Measurements from ENCODE around the gene TAPBPL. TPM values are rescaled to one million over a fixed set of nuclear protein-coding genes. Genes with fewer than 3 reads are reported as not detected.

The TAPBPL gene
- total and polyA plus RNA-seq, 2 of the 13 experiments (the other 11 are each of a cell fraction or from before 2014, with no cell fraction given): 10.0 to 14.5 TPM

DNA sequence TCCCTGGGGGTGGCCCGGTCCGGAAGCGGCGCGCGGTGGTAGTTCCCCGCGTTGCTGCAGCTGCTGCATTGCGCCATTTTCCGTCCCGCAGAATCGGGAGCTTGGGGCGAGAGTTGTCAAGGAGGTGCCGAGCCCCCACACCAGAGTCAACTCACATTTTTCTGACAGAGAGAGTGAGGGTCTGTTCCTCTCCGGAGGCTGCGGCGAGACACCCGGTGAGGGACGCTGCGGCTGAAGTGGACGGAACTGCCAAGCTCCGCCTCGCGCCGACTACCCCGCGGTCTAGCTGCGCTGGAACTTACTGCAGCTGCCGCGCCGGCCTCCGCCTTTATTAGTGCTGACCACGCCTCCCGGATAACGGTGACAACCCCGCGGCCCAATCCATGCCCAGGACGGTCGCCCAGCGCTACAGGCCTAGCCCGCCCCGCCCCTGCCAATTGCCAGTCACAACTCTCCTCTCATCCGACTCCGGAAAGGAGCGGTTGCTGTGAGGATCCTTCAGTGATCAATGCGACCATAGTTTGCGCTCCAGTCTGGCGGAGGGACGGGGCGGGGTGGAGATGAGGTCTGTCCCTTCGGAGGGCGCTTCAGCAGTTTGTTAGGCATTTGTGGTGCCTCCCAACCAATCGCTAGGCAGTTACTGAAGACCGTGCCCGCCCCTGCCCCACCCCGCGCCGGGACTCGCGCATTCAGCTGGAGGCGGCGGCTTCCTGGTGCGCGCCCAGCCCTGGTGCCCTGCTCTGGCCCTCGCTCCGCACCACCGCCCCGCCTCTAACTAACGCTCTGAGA, 18.7 kb downstream of the TAPBPL start, which contains the start of gene VAMP1 (continued):
- TF ChIP-seq MXD4 (CRISPR knock-in tag; IDR thresholded peaks at IDR 0.05) (peak; percentile 67), DBP (CRISPR knock-in tag; IDR thresholded peaks at IDR 0.05; ENCODE audit: not compliant biosample characterization) (no peak), RFX3 (CRISPR knock-in tag; IDR thresholded peaks at IDR 0.05) (peak; percentile 38; the same call in 1 of the 2 replicates), SSRP1 (CRISPR knock-in tag; IDR thresholded peaks at IDR 0.05) (no peak), RXRB (CRISPR knock-in tag; IDR thresholded peaks at IDR 0.05; ENCODE audit: borderline replicate concordance) (0 out of 2 replicates have a peak, but pooled peaks have one; percentile 19), NFATC3 (CRISPR knock-in tag; IDR thresholded peaks at IDR 0.05) (no peak), RORA (CRISPR knock-in tag; IDR thresholded peaks at IDR 0.05) (no peak), ZC3H13 (CRISPR knock-in tag; IDR thresholded peaks at IDR 0.05) (peak; percentile 94), HNRNPLL (IDR thresholded peaks at IDR 0.05; ENCODE audit: low read depth, low read length, poor library complexity, severe bottlenecking) (peak; percentile 92), CREB1 (IDR thresholded peaks at IDR 0.05) (peak; percentile 76), CREB1 (CRISPR knock-in tag; IDR thresholded peaks at IDR 0.05) (peak; percentile 67; the same call in 1 of the 2 replicates), FOSL2 (CRISPR knock-in tag; IDR thresholded peaks at IDR 0.05) (0 out of 2 replicates have a peak, but pooled peaks have one; percentile 17), TAF15 (IDR thresholded peaks at IDR 0.05; ENCODE audit: low read depth, low read length, poor library complexity, severe bottlenecking) (peak; percentile 22), ELK4 (CRISPR knock-in tag; IDR thresholded peaks at IDR 0.05; ENCODE audit: borderline replicate concordance) (no peak), MED1 (CRISPR knock-in tag; IDR thresholded peaks at IDR 0.05) (peak; percentile 59), ZNF704 (CRISPR knock-in tag; IDR thresholded peaks at IDR 0.05; ENCODE audit: borderline replicate concordance) (peak; percentile 72; the same call in 1 of the 2 replicates), ZNF883 (CRISPR knock-in tag; IDR thresholded peaks at IDR 0.05; ENCODE audit: not compliant biosample characterization) (no peak), THAP11 (CRISPR knock-in tag; IDR thresholded peaks at IDR 0.05) (peak; percentile 64), ZXDC (CRISPR knock-in tag; IDR thresholded peaks at IDR 0.05) (0 out of 2 replicates have a peak, but pooled peaks have one; percentile 44), HHEX (CRISPR knock-in tag; IDR thresholded peaks at IDR 0.05) (no peak)
- TF ChIP-seq, protein P1, sequence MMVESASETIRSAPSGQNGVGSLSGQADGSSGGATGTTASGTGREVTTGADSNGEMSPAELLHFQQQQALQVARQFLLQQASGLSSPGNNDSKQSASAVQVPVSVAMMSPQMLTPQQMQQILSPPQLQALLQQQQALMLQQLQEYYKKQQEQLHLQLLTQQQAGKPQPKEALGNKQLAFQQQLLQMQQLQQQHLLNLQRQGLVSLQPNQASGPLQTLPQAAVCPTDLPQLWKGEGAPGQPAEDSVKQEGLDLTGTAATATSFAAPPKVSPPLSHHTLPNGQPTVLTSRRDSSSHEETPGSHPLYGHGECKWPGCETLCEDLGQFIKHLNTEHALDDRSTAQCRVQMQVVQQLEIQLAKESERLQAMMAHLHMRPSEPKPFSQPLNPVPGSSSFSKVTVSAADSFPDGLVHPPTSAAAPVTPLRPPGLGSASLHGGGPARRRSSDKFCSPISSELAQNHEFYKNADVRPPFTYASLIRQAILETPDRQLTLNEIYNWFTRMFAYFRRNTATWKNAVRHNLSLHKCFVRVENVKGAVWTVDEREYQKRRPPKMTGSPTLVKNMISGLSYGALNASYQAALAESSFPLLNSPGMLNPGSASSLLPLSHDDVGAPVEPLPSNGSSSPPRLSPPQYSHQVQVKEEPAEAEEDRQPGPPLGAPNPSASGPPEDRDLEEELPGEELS (CRISPR knock-in tag; IDR thresholded peaks at IDR 0.05): no peak

All from HepG2 (cell line).